ENCODE measurements around the gene ABCC12.

The ABCC12 gene

DNA sequence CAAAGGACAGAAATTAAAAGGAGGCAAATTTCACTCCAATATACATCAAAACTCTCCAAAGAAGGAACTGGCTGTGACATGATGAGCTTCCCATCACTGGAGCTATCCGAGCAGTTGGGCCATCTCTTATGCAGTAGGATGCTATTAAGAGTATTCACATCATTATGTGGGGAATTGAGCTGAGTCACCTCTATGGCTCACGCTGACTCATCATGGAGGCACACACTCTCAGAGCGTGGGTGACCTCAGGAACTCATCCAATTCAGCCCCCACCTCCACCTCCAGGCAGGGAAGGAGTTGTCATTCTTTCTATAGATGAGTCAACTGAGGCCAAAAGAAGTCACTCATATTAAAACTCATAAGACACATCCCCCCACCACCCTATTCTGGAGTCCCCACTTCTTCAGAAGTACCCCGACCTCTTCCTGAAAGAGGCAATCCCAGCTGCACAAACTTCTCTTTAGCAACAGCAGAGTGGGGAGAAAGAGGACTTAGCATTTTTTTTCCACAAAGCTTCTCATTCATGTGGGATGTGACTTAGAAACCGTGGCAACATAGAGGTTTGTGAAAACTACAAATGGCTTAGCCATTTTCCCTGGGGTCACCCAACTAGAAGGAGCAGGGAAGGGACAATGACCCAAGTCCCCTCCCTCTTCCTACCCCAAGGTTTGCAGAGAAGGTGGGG lies 32.5 kb downstream of the ABCC12 start:
- H3K27ac ChIP-seq, result no peak overlapping the region
- no peak for TF ChIP-seq ZFX (IDR thresholded peaks at IDR 0.05)
- TF ChIP-seq, protein P1, sequence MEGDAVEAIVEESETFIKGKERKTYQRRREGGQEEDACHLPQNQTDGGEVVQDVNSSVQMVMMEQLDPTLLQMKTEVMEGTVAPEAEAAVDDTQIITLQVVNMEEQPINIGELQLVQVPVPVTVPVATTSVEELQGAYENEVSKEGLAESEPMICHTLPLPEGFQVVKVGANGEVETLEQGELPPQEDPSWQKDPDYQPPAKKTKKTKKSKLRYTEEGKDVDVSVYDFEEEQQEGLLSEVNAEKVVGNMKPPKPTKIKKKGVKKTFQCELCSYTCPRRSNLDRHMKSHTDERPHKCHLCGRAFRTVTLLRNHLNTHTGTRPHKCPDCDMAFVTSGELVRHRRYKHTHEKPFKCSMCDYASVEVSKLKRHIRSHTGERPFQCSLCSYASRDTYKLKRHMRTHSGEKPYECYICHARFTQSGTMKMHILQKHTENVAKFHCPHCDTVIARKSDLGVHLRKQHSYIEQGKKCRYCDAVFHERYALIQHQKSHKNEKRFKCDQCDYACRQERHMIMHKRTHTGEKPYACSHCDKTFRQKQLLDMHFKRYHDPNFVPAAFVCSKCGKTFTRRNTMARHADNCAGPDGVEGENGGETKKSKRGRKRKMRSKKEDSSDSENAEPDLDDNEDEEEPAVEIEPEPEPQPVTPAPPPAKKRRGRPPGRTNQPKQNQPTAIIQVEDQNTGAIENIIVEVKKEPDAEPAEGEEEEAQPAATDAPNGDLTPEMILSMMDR (conservative IDR thresholded peaks at IDR 0.05), result no peak

DNA sequence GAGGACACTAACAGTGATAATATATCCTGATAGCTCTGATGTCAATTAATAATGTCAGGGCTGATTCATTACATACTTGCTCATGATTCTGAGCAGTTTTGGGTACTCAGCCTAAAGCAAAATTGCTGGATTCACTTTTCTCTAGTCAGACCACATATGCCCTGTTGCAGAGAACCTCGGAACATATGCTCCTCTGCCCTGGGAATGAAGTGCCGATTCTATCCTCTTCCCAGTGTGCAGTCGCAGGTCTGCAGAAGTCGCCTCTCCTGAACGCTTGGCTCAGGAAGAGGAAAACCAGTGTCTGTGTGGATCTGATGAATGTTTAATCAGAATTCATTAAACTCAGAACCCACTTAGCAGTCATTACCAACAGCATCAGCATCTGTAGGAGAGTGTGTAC lies 34.5 kb downstream of the ABCC12 start:
- TF ChIP-seq, protein P1 (conservative IDR thresholded peaks at IDR 0.05), result no peak
- no peak for TF ChIP-seq ZFX (IDR thresholded peaks at IDR 0.05)
- H3K27ac ChIP-seq, result no peak overlapping the region

DNA sequence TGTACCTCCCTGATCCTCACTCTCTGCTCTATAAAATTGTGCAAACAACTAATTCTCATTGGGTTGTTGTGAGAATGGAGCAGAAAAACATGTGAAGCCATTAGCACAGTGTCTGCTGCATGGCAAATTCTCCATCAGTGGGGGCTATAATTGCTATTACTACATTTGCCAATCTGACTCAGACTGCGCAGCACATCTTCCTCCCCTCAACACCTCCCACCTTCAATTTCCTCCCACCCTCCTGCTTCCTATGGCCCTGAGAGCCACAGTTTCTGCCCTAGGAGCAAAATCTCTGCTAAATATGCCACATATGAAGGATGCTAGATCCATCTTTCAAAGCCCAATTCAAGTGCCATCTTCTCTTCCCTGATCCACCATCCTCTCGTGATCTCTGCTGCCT lies 37.0 kb downstream of the ABCC12 start:
- no peak overlapping the region for H3K27ac ChIP-seq
- TF ChIP-seq, protein P1 (conservative IDR thresholded peaks at IDR 0.05), result no peak
- TF ChIP-seq ZFX (IDR thresholded peaks at IDR 0.05), result no peak

DNA sequence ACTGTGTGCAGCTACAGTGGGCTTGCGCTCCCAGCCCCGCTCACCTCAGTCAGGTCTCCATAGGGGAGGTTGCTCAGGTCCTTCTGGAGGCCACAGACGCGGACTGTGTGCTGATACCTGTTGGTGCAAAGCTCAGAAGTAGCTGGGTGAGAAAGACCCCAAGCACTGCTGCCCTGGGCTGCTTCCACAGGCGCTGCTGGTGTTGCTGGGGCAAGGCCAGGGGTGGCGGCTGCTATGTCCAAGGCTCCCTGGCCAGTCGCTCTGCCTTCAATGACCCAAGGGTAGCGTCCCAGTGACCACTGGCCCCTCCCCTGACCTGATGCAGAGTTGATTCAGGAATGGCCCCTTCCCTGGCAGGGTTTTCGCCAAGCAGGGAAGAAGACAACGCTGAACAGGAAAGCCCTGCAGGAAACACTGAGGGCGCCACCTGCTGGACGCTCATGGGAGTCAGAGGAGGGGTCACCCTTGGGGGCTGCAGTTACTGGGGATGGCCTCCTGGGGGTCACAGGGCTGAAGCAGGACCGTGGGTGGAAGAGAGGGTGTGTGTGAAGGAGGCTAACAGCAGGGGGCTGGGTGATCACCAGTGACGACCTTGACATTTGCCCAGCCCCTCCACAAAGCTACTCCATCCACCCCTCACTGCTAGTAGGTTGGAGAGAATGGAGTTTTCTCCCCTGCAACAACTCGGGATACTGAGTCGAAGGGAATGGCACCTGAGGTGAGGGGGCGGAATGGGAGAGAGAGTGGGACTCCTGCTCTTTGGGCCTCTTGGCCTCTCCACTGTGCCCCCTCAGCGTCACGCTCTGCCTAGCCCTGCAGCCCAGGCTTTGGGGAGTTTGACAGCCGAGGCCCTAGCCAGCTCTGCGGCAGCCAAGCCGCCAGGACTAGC lies 38.3 kb downstream of the ABCC12 start:
- no peak overlapping the region for H3K27ac ChIP-seq
- no peak for TF ChIP-seq ZFX (IDR thresholded peaks at IDR 0.05)
- TF ChIP-seq, protein P1 (conservative IDR thresholded peaks at IDR 0.05), result peak; percentile 84

DNA sequence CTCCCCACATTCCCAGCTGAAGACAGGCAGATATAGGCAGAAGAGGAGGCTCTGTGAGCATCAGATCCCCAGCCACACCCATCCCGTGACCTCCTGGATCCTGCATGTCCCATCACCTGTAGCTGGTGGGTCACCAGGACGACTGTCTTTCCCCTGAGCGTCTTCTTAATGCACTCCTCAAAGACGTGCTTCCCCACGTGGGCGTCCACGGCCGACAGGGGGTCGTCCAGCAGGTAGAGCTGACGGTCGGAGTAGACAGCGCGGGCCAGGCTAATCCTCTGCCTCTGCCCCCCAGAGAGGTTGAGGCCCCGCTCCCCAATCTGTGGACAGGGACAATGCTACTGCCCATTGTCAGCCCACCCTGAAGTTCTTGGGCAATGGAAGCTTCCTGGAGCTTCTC lies 40.5 kb downstream of the ABCC12 start:
- H3K27ac ChIP-seq, result no peak overlapping the region
- no peak for TF ChIP-seq ZFX (IDR thresholded peaks at IDR 0.05)
- TF ChIP-seq, protein P1 (conservative IDR thresholded peaks at IDR 0.05), result no peak

DNA sequence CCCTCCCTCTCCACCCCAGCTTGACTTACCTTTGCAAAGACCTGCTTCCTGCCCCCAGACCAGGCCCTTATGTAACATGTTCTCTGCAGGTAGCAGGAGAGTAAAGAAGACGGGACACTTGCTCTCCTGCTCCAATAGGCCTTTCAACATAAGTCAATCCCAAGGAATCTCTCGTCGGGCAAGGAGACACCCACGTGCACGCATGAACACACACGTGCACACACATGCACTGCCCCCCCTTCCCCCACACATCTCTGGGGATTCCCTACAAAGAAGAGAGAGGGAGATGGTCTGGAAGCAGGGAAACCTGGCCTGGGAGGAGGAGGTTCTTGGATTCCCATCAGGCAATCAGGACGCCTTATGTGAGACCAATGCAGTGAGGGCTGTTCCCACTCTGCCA lies 41.4 kb downstream of the ABCC12 start:
- TF ChIP-seq ZFX (IDR thresholded peaks at IDR 0.05), result no peak
- TF ChIP-seq, protein P1 (conservative IDR thresholded peaks at IDR 0.05), result no peak

DNA sequence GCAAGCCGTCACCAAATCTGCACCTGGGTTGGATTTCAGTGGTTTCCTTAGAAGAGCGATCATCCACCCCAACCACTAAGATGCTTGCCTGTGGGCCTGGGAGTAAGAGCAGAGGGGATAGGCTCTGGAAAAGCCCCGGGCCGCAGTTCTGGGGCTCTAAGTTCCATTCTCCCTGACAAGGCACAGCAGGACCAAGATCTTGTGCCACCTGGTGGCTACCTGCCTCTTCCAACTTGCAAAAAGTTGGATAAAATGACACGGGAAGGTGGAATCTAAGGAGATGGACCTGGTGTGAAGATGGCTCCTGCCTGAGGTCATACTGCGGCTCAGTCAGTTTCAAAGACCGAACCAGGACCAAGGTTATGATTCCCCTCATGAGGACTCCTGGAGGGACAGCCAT lies 42.3 kb downstream of the ABCC12 start:
- no peak overlapping the region for H3K27ac ChIP-seq
- TF ChIP-seq, protein P1 (conservative IDR thresholded peaks at IDR 0.05), result peak; percentile 45
- TF ChIP-seq ZFX (IDR thresholded peaks at IDR 0.05), result no peak

More for the DNA sequence above, 41.4 kb downstream of the ABCC12 start:
- H3K27ac ChIP-seq, result no peak overlapping the region

Data from C4-2B (cell line).